ENCODE data around the gene IKZF5. TPM values are rescaled to one million over a fixed set of nuclear protein-coding genes. Genes with fewer than 3 reads are reported as not detected.

The IKZF5 gene
- total RNA-seq, 1 donor from 2014 or later: 5.3 TPM

GRCh38 chr10:123017421-123018165, 9.0 kb upstream of the IKZF5 start:
- DNase-seq (ENCODE audit: low read depth): no peak

- no peak for DNase-seq (ENCODE audit: low read depth)
These were observed 7.6 kb upstream of the IKZF5 start for GRCh38 chr10:123016228-123016627.

GRCh38 chr10:123014772-123015171, 6.2 kb upstream of the IKZF5 start:
- no peak for DNase-seq (ENCODE audit: low read depth)

- peak; percentile 85 for DNase-seq (ENCODE audit: low read depth)
These were observed 5.1 kb upstream of the IKZF5 start for GRCh38 chr10:123013456-123014419.

GRCh38 chr10:123011987-123012386, 3.4 kb upstream of the IKZF5 start:
- no peak for DNase-seq (ENCODE audit: low read depth)

GRCh38 chr10:123009105-123009820, 668 bp upstream of the IKZF5 start:
- no peak for DNase-seq (ENCODE audit: low read depth)

- DNase-seq (ENCODE audit: low read depth): peak; percentile 70
These were observed 839 bp downstream of the IKZF5 start for GRCh38 chr10:123007558-123008354.

- no peak for DNase-seq (ENCODE audit: low read depth)
These were observed 4.3 kb downstream of the IKZF5 start for GRCh38 chr10:123004298-123004697.

GRCh38 chr10:123001370-123001769, 7.2 kb downstream of the IKZF5 start:
- DNase-seq (ENCODE audit: low read depth): no peak

GRCh38 chr10:123000155-123000554, 8.4 kb downstream of the IKZF5 start:
- DNase-seq (ENCODE audit: low read depth): no peak

GRCh38 chr10:122999347-122999746, 9.2 kb downstream of the IKZF5 start:
- peak; percentile 34 for DNase-seq (ENCODE audit: low read depth)

GRCh38 chr10:122998934-122999333, 9.7 kb downstream of the IKZF5 start:
- DNase-seq (ENCODE audit: low read depth): no peak

GRCh38 chr10:122998360-122998917, 10.2 kb downstream of the IKZF5 start:
- DNase-seq (ENCODE audit: low read depth): no peak

- no peak for DNase-seq (ENCODE audit: low read depth)
These were observed 10.7 kb downstream of the IKZF5 start for GRCh38 chr10:122997864-122998263.

- no peak for DNase-seq (ENCODE audit: low read depth)
These were observed 12.7 kb downstream of the IKZF5 start for GRCh38 chr10:122995936-122996335.

GRCh38 chr10:122993797-122994336, 14.7 kb downstream of the IKZF5 start:
- DNase-seq (ENCODE audit: low read depth): no peak

GRCh38 chr10:122992031-122992585, 16.5 kb downstream of the IKZF5 start:
- no peak for DNase-seq (ENCODE audit: low read depth)

- DNase-seq (ENCODE audit: low read depth): peak; percentile 54
These were observed 18.3 kb downstream of the IKZF5 start for GRCh38 chr10:122990278-122990677.

- DNase-seq (ENCODE audit: low read depth): no peak
These were observed 20.1 kb downstream of the IKZF5 start for GRCh38 chr10:122988501-122988900.

GRCh38 chr10:122986335-122986734, 22.3 kb downstream of the IKZF5 start:
- no peak for DNase-seq (ENCODE audit: low read depth)

Measured in renal cortical epithelial cell (primary cell).